GM23248 (cell line): Measurements from ENCODE around the gene RPS6KA3. TPM values are rescaled to one million over a fixed set of nuclear protein-coding genes. Genes with fewer than 3 reads are reported as not detected.
"Not testable (repeated sequence)": the region's sequence is repeated elsewhere in the genome, so short reads cannot be mapped to it uniquely, and the experiment has no call there.

Experiments
- DNase-seq: peaks from one replicate; pipeline ENCODE4 v3.0.0-alpha.2; 2015
- H2AFZ ChIP-seq: fragments of 200-600 bp; sonication (generic); 2 replicates; pipeline ENCODE4 v1.6.1; 2016; ENCODE audit warnings: antibody characterized with exemption
- H3F3A ChIP-seq: fragments of 200-600 bp; sonication (generic); 2 replicates; pipeline ENCODE4 v1.6.1; 2016; ENCODE audit warnings: mild to moderate bottlenecking, antibody characterized with exemption, mixed run types; ENCODE audit not compliant: insufficient read depth
- H3K27ac ChIP-seq: fragments of 200-600 bp; sonication (generic); 2 replicates; pipeline ENCODE4 v1.5.1; 2016; ENCODE audit warnings: mild to moderate bottlenecking
- H3K27me3 ChIP-seq: fragments of 200-600 bp; sonication (generic); replicated peaks from 2 replicates; pipeline ENCODE4 v1.6.1; 2016; ENCODE audit warnings: mild to moderate bottlenecking; ENCODE audit not compliant: insufficient read depth
- H3K36me3 ChIP-seq: fragments of 200-600 bp; sonication (generic); 2 replicates; pipeline ENCODE4 v1.6.1; 2016; ENCODE audit warnings: low read depth, mild to moderate bottlenecking
- H3K4me1 ChIP-seq: fragments of 200-600 bp; sonication (generic); 2 replicates; pipeline ENCODE4 v1.6.1; 2016; ENCODE audit warnings: mild to moderate bottlenecking; ENCODE audit not compliant: insufficient read depth
- H3K4me2 ChIP-seq: fragments of 200-600 bp; sonication (generic); one replicate; pipeline ENCODE4 v1.6.1; 2016; ENCODE audit warnings: mild to moderate bottlenecking; ENCODE audit not compliant: unreplicated experiment
- H3K4me3 ChIP-seq: fragments of 200-600 bp; sonication (generic); 2 replicates; pipeline ENCODE4 v1.5.1; 2016; ENCODE audit warnings: mild to moderate bottlenecking
- H3K79me2 ChIP-seq: fragments of 200-600 bp; sonication (generic); 2 replicates; pipeline ENCODE4 v1.6.1; 2016; ENCODE audit warnings: mild to moderate bottlenecking; ENCODE audit not compliant: insufficient read depth
- H3K9ac ChIP-seq: fragments of 200-600 bp; sonication (generic); 2 replicates; pipeline ENCODE4 v1.6.1; 2016; ENCODE audit warnings: mild to moderate bottlenecking
- H3K9me2 ChIP-seq: fragments of 200-600 bp; sonication (generic); 2 replicates; pipeline ENCODE4 v1.6.1; 2016; ENCODE audit warnings: mixed run types, mild to moderate bottlenecking, moderate library complexity; ENCODE audit not compliant: insufficient read depth
- H3K9me3 ChIP-seq: fragments of 200-600 bp; sonication (generic); one replicate; pipeline ENCODE4 v1.6.1; 2017; ENCODE audit warnings: low read depth
- H4K20me1 ChIP-seq: fragments of 200-600 bp; sonication (generic); 2 replicates; pipeline ENCODE4 v1.6.0; 2016; ENCODE audit not compliant: insufficient read depth
- EZH2 ChIP-seq: fragments of 200-600 bp; sonication (generic); IDR thresholded peaks from 2 replicates; pipeline ENCODE4 v1.6.1; 2018; ENCODE audit warnings: antibody characterized with exemption, mild to moderate bottlenecking; ENCODE audit not compliant: insufficient read depth, poor library complexity, severe bottlenecking
- EZH2phosphoT487 ChIP-seq: fragments of 200-600 bp; sonication (generic); IDR thresholded peaks from 2 replicates; pipeline ENCODE4 v1.6.1; 2018; ENCODE audit warnings: antibody characterized with exemption, moderate library complexity, mild to moderate bottlenecking, low read depth; ENCODE audit not compliant: insufficient read depth
- WGBS, 2 experiments: methylation state at CpG; one replicate each; pipeline ENCODE4 v1.1.6; 2015 to 2017; ENCODE audit warnings: low lambda C conversion rate in 2 of 2, low coverage in 1 of 2; ENCODE audit errors: missing lambda C conversion rate in 2 of 2; 5-methylcytosine and 5-hydroxymethylcytosine counted together
- in situ Hi-C: fragments of 300-500 bp; cut with MboI; formaldehyde crosslinking; loops from 2 replicates; pipeline ENCODE4 v1.15.0; 2020
- polyA plus RNA-seq: library from polyadenylated mRNA; unstranded; fragments of >200 nt; fragmentation: Nextera tagmentation; extraction: Ambion mirVana; gene quantifications from 2 replicates; pipeline ENCODE4 v1.2.1, GENCODE V29; 2016
- total RNA-seq: library from RNA; depleted of rRNA; stranded (reverse); fragments of >200 nt; shearing (Covaris generic); gene quantifications from 2 replicates; pipeline ENCODE4 v1.2.3, GENCODE V29; 2014

RPS6KA3 gene
- total and polyA plus RNA-seq, 2 experiments from 2014 or later = 8.1 to 33.8 TPM

DNA sequence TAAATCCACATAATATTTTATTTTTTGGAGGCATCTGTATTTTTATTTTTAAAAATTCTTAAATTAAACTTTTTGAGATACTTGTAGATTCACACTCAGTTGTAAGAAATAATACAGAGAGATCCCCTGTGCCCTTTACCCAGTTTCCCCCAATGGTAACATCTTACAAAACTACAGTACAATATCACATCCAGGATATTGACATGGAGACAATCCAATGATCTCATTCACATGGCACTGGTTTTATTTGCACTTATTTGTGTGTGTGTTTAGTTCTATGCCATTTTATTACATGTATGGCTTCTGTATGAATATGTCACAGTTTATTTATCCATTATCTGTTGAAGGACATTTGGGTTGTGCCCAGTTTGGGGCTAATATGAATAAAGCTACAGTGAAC is 89.6 kb downstream of the RPS6KA3 start:
- Histone ChIP-seq H3K36me3 (peaks cover 14% of the 10 kb centered on the region; the same call in 1 of the 2 replicates), H3K9me2 (no peaks in the 10 kb centered on the region), H3K27me3 (no peaks in the 10 kb centered on the region), H3K79me2 (no peaks in the 10 kb centered on the region), H3K4me1 (no peaks in the 10 kb centered on the region), H3K4me2 (no peak overlapping the region), H4K20me1 (no peaks in the 10 kb centered on the region), H3F3A (no peaks in the 10 kb centered on the region), H2AFZ (no peak overlapping the region), H3K9ac (no peak overlapping the region), H3K27ac (no peak overlapping the region), H3K4me3 (no peak overlapping the region), H3K9me3 (no peaks in the 10 kb centered on the region)
- in situ Hi-C loops = no loop called here
- no peak for TF ChIP-seq EZH2phosphoT487
- no peak for TF ChIP-seq EZH2
- no peak for DNase-seq

DNA sequence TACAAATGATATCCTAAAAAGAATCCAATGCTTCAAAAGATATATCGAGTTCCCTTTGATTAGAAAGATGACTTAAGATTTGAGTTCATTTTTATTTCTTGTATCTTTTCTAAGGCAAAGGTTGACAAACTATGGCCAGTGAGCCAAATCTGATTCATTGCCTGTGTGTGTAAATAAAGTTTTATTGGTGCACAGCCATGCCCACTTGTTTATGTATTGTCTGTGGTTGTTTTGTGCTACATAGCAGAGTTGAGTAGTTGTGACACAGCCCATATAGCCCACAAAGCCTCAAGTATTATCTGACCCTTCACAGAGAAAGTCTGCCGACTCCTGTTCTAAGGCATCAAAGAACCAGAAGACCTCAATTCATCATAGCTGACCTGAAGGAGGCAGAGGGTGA is 92.9 kb downstream of the RPS6KA3 start:
- Histone ChIP-seq H3K36me3 (peaks cover 20% of the 10 kb centered on the region; the same call in 1 of the 2 replicates), H3K79me2 (no peaks in the 10 kb centered on the region), H3F3A (no peaks in the 10 kb centered on the region), H3K4me3 (no peak overlapping the region), H3K4me2 (no peak overlapping the region), H3K4me1 (no peaks in the 10 kb centered on the region), H3K9me3 (no peaks in the 10 kb centered on the region), H2AFZ (no peak overlapping the region), H3K27ac (no peak overlapping the region), H4K20me1 (no peaks in the 10 kb centered on the region), H3K27me3 (no peaks in the 10 kb centered on the region), H3K9ac (no peak overlapping the region), H3K9me2 (no peaks in the 10 kb centered on the region)
- in situ Hi-C loops = no loop called here
- no peak for TF ChIP-seq EZH2phosphoT487
- TF ChIP-seq EZH2 = no peak
- DNase-seq = no peak
- WGBS, 2 experiments = 96 to 100% methylated on average over 2 of the region's 2 CpGs

DNA sequence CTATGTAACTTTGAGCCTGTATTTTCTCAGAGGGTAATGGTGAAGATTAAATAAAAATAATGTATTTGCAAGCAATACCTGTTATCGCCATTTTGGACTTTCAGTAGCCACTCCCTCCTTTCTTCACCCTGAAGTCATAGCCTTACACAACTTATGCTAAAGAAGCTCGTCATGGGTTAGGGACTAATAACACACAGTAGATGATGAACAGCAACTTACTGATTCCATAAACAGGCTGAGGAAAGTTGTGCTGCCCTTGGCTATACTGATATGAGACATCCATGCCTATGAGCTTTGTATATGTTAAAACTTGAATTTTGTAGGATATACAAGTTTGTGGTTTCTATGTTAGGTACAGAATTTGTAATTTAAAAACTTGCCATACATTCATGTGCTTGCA is 93.4 kb downstream of the RPS6KA3 start:
- no peaks in the 10 kb centered on the region for H3K4me1 ChIP-seq
- H3K4me3 ChIP-seq = no peak overlapping the region
- no peaks in the 10 kb centered on the region for H3F3A ChIP-seq
- no peak overlapping the region for H3K9ac ChIP-seq
- no peaks in the 10 kb centered on the region for H3K9me2 ChIP-seq
- in situ Hi-C loops = no loop called here
- no peak overlapping the region for H2AFZ ChIP-seq
- no peaks in the 10 kb centered on the region for H3K9me3 ChIP-seq
- DNase-seq = no peak
- no peak overlapping the region for H3K4me2 ChIP-seq
- no peak overlapping the region for H3K27ac ChIP-seq
- no peak for TF ChIP-seq EZH2
- TF ChIP-seq EZH2phosphoT487 = no peak
- H3K27me3 ChIP-seq = no peaks in the 10 kb centered on the region
- peaks cover 20% of the 10 kb centered on the region; the same call in 1 of the 2 replicates for H3K36me3 ChIP-seq
- 96 to 100% methylated on average over 2 of the region's 2 CpGs for WGBS, 2 experiments
- H3K79me2 ChIP-seq = no peaks in the 10 kb centered on the region
- H4K20me1 ChIP-seq = no peaks in the 10 kb centered on the region

DNA sequence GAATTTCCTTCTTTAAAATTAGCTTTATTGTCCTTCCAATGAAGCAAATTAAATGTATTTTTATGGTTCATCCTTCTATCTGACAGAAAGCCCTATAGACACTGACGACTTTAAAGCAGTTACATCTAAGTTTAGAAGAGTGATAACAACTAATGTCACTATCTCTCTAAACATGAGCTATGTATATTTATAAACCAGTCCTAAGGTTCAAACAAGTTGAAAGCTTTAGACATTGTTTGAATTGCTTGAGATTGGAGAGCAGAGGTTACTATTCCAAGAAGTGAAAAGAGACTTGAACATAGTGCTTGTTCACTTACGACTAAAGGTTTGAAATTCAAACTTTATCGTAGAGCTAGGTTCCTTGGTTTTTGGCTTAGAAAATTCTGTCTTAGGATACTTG is 94.8 kb downstream of the RPS6KA3 start:
- in situ Hi-C loops = no loop called here
- Histone ChIP-seq H4K20me1 (no peaks in the 10 kb centered on the region), H3K4me2 (no peak overlapping the region), H2AFZ (no peak overlapping the region), H3K27ac (no peak overlapping the region), H3K4me3 (no peak overlapping the region), H3K9me3 (no peaks in the 10 kb centered on the region), H3K36me3 (peaks cover 20% of the 10 kb centered on the region; the same call in 1 of the 2 replicates), H3K9ac (no peak overlapping the region), H3K9me2 (no peaks in the 10 kb centered on the region), H3F3A (no peaks in the 10 kb centered on the region), H3K79me2 (no peaks in the 10 kb centered on the region), H3K4me1 (no peaks in the 10 kb centered on the region), H3K27me3 (no peaks in the 10 kb centered on the region)
- DNase-seq = no peak
- WGBS, 2 experiments = 97 to 98% methylated on average over 3 of the region's 3 CpGs
- no peak for TF ChIP-seq EZH2phosphoT487
- TF ChIP-seq EZH2 = no peak

DNA sequence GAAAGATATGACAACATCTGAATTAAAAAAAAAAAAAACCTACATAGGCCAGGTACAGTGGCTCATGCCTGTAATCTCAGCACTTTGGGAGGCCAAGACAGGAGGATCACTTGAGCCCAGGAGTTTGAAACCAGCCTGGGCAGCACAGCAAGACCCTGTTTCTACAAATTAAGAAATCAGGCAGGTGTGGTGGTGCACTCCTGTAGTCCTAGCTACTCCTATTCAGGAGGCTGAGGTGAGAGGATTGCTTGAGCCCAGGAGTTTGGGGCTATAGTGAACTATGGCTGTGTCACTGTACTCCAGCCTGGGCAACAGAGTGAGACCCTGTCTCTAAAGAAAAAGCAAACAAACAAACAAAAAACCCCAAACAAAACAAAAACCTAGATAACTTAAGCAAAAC is 104.2 kb downstream of the RPS6KA3 start:
- H3K27me3 ChIP-seq, H3K4me3 ChIP-seq, H3K27ac ChIP-seq, DNase-seq, H3F3A ChIP-seq, H3K9ac ChIP-seq, H3K4me2 ChIP-seq, H3K9me2 ChIP-seq, H3K36me3 ChIP-seq, H3K4me1 ChIP-seq, H4K20me1 ChIP-seq, in situ Hi-C loops, H2AFZ ChIP-seq, H3K79me2 ChIP-seq, H3K9me3 ChIP-seq: not testable (repeated sequence)
